ENCODE measurements around the gene ZNF211.
A peak's percentile ranks its signal among the peaks of the same experiment; 100 is the strongest.

Gene ZNF211

GRCh38 chr19:57637379-57637778, 4.4 kb downstream of the ZNF211 start:
- no peak overlapping the region for H3K4me3 ChIP-seq (ENCODE audit: control insufficient read depth, low read depth, low read length)
- TF ChIP-seq, protein P1, sequence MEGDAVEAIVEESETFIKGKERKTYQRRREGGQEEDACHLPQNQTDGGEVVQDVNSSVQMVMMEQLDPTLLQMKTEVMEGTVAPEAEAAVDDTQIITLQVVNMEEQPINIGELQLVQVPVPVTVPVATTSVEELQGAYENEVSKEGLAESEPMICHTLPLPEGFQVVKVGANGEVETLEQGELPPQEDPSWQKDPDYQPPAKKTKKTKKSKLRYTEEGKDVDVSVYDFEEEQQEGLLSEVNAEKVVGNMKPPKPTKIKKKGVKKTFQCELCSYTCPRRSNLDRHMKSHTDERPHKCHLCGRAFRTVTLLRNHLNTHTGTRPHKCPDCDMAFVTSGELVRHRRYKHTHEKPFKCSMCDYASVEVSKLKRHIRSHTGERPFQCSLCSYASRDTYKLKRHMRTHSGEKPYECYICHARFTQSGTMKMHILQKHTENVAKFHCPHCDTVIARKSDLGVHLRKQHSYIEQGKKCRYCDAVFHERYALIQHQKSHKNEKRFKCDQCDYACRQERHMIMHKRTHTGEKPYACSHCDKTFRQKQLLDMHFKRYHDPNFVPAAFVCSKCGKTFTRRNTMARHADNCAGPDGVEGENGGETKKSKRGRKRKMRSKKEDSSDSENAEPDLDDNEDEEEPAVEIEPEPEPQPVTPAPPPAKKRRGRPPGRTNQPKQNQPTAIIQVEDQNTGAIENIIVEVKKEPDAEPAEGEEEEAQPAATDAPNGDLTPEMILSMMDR (IDR thresholded peaks at IDR 0.05; ENCODE audit: control insufficient read depth, insufficient read depth, low read depth, low read length, missing control alignments) = no peak
- no peak for DNase-seq (ENCODE audit: low read depth)

- no peak overlapping the region for H3K4me3 ChIP-seq (ENCODE audit: control insufficient read depth, low read depth, low read length)
- DNase-seq (ENCODE audit: low read depth) = no peak
- TF ChIP-seq, protein P1 (IDR thresholded peaks at IDR 0.05; ENCODE audit: control insufficient read depth, insufficient read depth, low read depth, low read length, missing control alignments) = no peak
These were observed 8.8 kb downstream of the ZNF211 start for GRCh38 chr19:57641715-57642234.

GRCh38 chr19:57642396-57643046, 9.6 kb downstream of the ZNF211 start:
- no peak for DNase-seq (ENCODE audit: low read depth)
- no peak overlapping the region for H3K4me3 ChIP-seq (ENCODE audit: control insufficient read depth, low read depth, low read length)
- TF ChIP-seq, protein P1 (IDR thresholded peaks at IDR 0.05; ENCODE audit: control insufficient read depth, insufficient read depth, low read depth, low read length, missing control alignments) = no peak

DNA sequence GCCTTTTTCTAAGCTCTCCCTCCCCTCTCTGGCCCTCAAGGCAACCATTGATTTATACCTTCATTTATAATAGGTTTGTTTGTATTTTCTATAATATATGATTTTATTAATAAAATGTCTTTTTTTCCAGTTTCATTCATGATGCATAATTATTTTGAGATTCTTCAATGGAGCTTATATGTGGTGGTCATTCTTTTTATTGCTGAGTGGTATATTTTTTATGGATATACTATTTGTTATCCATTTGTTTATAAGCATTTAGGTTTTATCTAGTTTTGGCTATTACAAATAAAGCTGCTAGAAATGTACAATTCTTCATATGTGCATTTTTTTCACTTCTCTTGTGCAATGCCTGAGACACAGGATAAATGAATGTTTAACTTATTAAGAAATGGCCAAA, 10.8 kb downstream of the ZNF211 start:
- no peak for DNase-seq (ENCODE audit: low read depth)

DNA sequence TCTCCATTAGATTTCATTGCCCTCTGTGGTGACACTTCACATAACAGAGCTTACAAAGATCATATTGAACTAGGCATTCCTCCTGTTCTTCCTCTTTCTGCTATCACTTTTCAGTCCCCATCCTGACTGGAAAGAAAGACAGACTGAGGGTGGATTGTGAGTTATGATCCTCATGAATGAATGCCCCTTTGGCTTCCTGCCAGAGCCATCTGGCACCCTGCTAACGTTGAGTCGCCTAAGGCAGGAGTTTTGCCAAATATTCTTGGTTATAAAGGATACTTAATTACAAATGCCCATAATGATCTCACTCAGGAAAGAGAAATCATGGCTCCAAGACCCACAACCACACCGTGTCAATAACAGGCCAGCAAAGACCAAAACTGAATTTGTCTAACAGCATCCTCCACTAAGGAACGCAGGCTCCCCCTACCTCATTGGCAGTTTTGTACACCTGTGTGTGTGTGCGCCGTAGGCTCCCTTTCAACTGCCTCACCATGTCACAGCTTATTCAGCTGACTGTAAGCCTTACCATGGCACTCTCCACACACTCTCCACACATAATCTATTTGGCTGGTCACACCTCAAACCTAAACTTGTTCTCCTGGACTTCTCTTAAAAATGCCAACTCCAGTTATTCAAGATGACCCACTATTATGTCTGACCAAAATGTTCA, 15.5 kb downstream of the ZNF211 start:
- H3K4me3 ChIP-seq (ENCODE audit: control insufficient read depth, low read depth, low read length) = no peak overlapping the region
- TF ChIP-seq, protein P1 (IDR thresholded peaks at IDR 0.05; ENCODE audit: control insufficient read depth, insufficient read depth, low read depth, low read length, missing control alignments) = no peak
- DNase-seq (ENCODE audit: low read depth) = no peak

More for the DNA sequence above, 10.8 kb downstream of the ZNF211 start:
- H3K4me3 ChIP-seq (ENCODE audit: control insufficient read depth, low read depth, low read length) = no peak overlapping the region
- TF ChIP-seq, protein P1 (IDR thresholded peaks at IDR 0.05; ENCODE audit: control insufficient read depth, insufficient read depth, low read depth, low read length, missing control alignments) = no peak

GRCh38 chr19:57651654-57651996, 18.7 kb downstream of the ZNF211 start:
- TF ChIP-seq, protein P1 (IDR thresholded peaks at IDR 0.05; ENCODE audit: control insufficient read depth, insufficient read depth, low read depth, low read length, missing control alignments) = peak; percentile 11
- DNase-seq (ENCODE audit: low read depth) = no peak

More at GRCh38 chr19:57651654-57651996, 18.7 kb downstream of the ZNF211 start:
- H3K4me3 ChIP-seq (ENCODE audit: control insufficient read depth, low read depth, low read length) = no peak overlapping the region

All from AG09309 (cell line).